ENCODE data around the gene CBLN2.

CBLN2 gene

GRCh38 chr18:72544092-72544886 lies at the start of gene CBLN2:
TSS of gene CBLN2 (minus strand) at chr18:72544342. CDS start at chr18:72542160, 2,182 bp downstream.
- DNase-seq, result peak; percentile 50

DNA sequence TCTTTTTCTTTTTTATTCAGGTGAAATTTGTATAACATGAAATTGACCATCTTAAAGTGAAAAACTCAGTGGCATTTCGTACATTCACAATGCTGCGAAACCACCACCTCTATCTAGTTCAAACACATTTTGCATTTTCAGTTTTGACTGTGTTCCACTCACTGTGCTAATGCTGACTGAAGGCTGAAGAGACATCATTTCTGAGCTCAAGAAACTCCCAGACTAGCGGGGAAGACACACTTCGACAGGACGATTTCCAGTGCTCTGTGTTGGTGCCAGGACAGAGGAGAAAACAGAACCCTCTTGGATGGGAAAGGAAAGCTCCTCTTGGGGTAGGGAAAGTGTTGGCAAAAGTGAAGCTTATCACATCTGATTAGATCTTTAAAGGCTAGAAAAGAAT lies 44.2 kb upstream of the CBLN2 start:
- DNase-seq, result no peak

DNA sequence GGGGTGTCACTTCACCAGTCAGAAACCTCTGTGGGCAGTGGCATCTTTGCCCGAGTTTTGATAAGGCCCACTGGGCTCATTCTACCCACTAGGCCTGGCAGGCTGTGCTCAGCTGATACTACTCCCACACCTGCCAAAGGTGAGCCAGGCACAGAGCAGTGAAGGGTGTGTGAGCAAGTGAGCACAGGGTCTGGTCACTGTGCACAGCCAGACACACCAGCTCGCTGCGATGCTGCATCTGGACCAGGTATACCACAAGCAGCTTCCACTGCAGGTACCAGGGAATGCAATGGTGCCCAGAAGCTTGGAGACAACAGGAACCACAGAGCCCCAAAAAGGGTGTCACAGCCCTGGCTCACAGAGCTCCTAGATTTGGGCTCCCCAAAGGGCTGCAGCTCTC lies 40.6 kb upstream of the CBLN2 start:
- no peak for DNase-seq

- DNase-seq, result no peak
Observed at GRCh38 chr18:72581976-72582375, 37.8 kb upstream of the CBLN2 start.

GRCh38 chr18:72572896-72573295 lies 28.8 kb upstream of the CBLN2 start:
- no peak for DNase-seq

- no peak for DNase-seq
Observed at GRCh38 chr18:72566290-72566689, 22.1 kb upstream of the CBLN2 start.

GRCh38 chr18:72555968-72556367 lies 11.8 kb upstream of the CBLN2 start:
- no peak for DNase-seq

DNA sequence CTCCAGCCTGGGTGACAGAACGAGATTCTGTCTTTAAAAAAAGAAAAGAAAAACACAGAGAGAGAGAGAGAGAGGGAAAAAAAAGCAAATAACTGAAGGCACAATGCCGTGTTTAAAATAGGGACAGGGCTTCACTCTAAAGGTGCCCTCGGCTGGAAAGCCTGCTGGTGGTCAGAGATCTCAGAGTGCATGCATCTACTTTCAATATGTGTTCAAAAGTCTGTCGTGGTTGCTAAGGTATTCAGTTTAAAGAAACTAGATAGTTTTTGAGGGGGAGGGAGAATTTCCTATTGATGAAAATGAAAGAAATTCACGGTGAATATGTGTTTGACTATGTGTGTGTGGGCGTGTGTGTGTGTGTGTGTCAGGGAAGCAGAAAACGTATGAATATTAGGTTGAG lies 11.0 kb upstream of the CBLN2 start:
- DNase-seq, result no peak

- no peak for DNase-seq
Observed at GRCh38 chr18:72543357-72544055, 636 bp downstream of the CBLN2 start.

DNA sequence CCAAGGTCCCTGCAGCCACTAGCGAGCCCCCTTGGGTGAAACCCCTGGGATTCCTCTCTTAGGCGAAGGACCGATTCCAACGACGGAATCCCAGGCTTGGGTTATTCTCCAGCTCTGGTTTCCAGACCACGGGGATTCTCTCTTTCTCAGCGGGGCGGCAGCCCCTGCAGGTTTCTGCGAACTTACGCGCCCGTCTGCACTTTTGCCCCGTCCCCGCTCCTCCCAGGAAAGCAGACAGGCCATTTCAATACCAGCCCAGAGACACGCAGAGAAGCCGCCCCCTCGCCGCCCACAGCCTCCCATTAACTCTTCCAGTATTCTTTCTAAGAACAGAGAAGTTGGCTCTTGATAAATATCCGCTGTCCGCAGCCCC lies 1.2 kb downstream of the CBLN2 start:
- no peak for DNase-seq

- DNase-seq, result no peak
Observed at GRCh38 chr18:72542342-72542741, 1.8 kb downstream of the CBLN2 start.

DNA sequence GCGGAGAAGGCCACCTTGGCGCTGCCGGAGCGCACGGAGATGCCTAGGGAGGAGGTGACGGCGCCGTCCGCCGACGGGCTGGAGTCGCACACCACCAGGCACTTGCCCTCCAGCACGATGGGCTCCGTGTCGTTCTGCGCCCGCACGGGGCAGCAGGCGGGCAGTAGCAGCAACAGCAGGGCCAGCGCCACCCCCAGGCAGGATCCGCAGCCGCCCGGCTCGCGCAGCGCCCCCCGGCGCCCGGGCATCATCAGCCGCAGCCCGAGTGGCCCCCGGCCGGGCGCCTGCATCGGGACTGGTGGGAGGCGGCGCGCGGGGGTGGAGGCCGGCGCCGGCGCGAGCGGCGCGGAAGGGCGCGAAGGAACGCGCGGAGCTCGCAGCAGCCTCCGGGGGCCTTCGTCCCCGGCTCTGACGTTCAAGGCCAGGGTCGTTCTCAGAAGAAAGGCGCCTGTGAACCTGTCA lies 2.2 kb downstream of the CBLN2 start:
- DNase-seq, result no peak

- DNase-seq, result no peak
Observed at GRCh38 chr18:72539901-72540300, 4.2 kb downstream of the CBLN2 start.

DNA sequence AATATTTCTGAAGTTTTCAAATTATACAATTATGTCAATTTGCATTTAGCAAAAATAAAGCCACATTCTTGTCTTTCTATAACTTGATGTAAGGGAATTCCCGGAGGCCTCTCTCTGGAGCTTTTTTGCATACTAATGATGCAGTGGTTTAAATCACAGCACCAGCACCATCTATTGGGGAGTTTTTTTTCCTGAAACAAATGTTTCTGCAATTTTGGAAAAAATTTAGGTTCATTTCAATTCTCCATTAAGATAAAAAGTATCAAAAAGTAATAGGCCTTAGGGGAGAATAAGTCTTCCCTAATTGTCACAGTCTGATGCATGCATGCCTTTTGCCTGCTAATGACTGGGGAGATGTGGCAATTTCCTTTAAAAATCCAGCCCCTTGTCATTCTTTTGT lies 13.5 kb downstream of the CBLN2 start:
- DNase-seq, result no peak

GRCh38 chr18:72504866-72505265 lies 39.3 kb downstream of the CBLN2 start:
- DNase-seq, result no peak

GRCh38 chr18:72502671-72503431 lies 41.3 kb downstream of the CBLN2 start:
- no peak for DNase-seq

DNA sequence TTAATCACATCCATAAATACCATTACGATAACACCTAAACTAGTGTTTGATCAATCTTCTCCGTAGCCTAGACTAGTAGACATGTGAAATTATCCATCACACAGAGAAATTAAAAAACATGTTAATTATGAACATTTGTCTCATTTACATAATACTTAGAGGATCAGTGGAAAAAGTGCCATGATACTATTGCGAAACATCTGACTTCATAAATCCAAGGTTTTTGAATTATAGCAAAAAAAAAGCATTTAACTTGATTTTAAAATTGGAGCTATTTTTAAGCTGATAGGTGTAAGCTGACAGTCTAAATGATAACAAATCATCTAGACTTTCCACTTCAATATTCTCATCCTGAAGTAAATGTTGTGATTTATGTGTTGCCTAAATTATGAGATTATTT lies 51.6 kb downstream of the CBLN2 start:
- DNase-seq, result no peak
